ENCODE data around the gene TSC22D1. TPM values are rescaled to one million over a fixed set of nuclear protein-coding genes. Genes with fewer than 3 reads are reported as not detected.

Gene TSC22D1
- total RNA-seq, 1 experiment from 2014 or later, result 20.1 TPM

GRCh38 chr13:44493213-44493812 is 82.8 kb downstream of the TSC22D1 start:
- DNase-seq, result no peak
- H3K4me2 ChIP-seq (ENCODE audit: low read depth, low read length, poor library complexity, severe bottlenecking), result no peak overlapping the region
- no peaks in the 10 kb centered on the region for H3K79me2 ChIP-seq (ENCODE audit: low read length)
- no peaks in the 10 kb centered on the region for H3K4me1 ChIP-seq (ENCODE audit: low read length)
- no peaks in the 10 kb centered on the region for H3K36me3 ChIP-seq (ENCODE audit: insufficient read depth, low read length)
- H3K9me3 ChIP-seq (ENCODE audit: low read length), result no peaks in the 10 kb centered on the region
- H2AFZ ChIP-seq (ENCODE audit: low read length), result no peak overlapping the region
- H3K9ac ChIP-seq (ENCODE audit: low read length), result no peak overlapping the region
- H3K4me3 ChIP-seq (ENCODE audit: low read length), result no peak overlapping the region
- H4K20me1 ChIP-seq (ENCODE audit: insufficient read depth, low read depth, low read length), result no peaks in the 10 kb centered on the region
- 0 out of 2 replicates have a peak, but pooled peaks cover 2% of the 10 kb centered on the region for H3K27me3 ChIP-seq (ENCODE audit: low read length)
- no peaks in the 10 kb centered on the region for H3K9me2 ChIP-seq (replicated peaks; ENCODE audit: insufficient read depth, low read length)
- H3K27ac ChIP-seq (ENCODE audit: low read length), result no peak overlapping the region

GRCh38 chr13:44489751-44490150 is 86.4 kb downstream of the TSC22D1 start:
- Histone ChIP-seq H4K20me1 (ENCODE audit: insufficient read depth, low read depth, low read length) (no peaks in the 10 kb centered on the region), H3K36me3 (ENCODE audit: insufficient read depth, low read length) (no peaks in the 10 kb centered on the region), H2AFZ (ENCODE audit: low read length) (no peak overlapping the region), H3K9ac (ENCODE audit: low read length) (no peak overlapping the region), H3K9me3 (ENCODE audit: low read length) (no peaks in the 10 kb centered on the region), H3K27ac (ENCODE audit: low read length) (no peak overlapping the region), H3K27me3 (ENCODE audit: low read length) (0 out of 2 replicates have a peak, but pooled peaks cover 2% of the 10 kb centered on the region), H3K9me2 (replicated peaks; ENCODE audit: insufficient read depth, low read length) (no peaks in the 10 kb centered on the region), H3K4me3 (ENCODE audit: low read length) (no peak overlapping the region), H3K4me1 (ENCODE audit: low read length) (no peaks in the 10 kb centered on the region), H3K79me2 (ENCODE audit: low read length) (no peaks in the 10 kb centered on the region), H3K4me2 (ENCODE audit: low read depth, low read length, poor library complexity, severe bottlenecking) (no peak overlapping the region)
- DNase-seq, result no peak

- no peak for DNase-seq
- H4K20me1 ChIP-seq (ENCODE audit: insufficient read depth, low read depth, low read length), result no peaks in the 10 kb centered on the region
Measured at GRCh38 chr13:44487989-44488388, 88.1 kb downstream of the TSC22D1 start.

DNA sequence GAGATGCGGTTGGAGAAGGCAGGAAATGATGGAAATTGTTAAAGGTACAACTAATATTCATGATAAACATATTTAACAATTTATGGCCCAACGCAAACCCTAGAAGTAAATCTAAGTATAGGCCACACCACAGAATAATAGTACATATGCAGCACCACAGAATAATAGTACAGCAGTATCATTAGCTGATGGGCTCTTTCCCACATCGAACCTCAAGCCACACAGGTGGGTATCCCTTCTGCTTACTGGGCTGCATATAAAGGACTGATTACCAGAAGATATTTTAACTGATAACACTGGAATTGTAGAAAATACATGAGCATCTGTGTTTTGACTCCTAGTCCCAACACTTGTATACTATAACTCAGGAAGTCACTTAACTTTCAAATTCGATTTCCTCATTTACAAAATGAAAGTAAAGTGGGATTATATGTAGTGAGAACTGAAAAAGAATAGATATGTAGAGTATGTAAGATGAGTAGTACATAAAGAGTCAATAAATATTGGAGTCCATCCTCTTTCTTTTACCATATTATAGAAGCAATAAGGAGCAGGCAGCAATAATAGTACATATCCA is 91.5 kb downstream of the TSC22D1 start:
- Histone ChIP-seq H3K27ac (ENCODE audit: low read length) (no peak overlapping the region), H3K4me3 (ENCODE audit: low read length) (no peak overlapping the region), H3K9ac (ENCODE audit: low read length) (no peak overlapping the region), H3K36me3 (ENCODE audit: insufficient read depth, low read length) (no peaks in the 10 kb centered on the region), H3K79me2 (ENCODE audit: low read length) (no peaks in the 10 kb centered on the region), H4K20me1 (ENCODE audit: insufficient read depth, low read depth, low read length) (no peaks in the 10 kb centered on the region), H2AFZ (ENCODE audit: low read length) (no peak overlapping the region), H3K9me2 (replicated peaks; ENCODE audit: insufficient read depth, low read length) (no peaks in the 10 kb centered on the region), H3K4me1 (ENCODE audit: low read length) (no peaks in the 10 kb centered on the region), H3K9me3 (ENCODE audit: low read length) (no peaks in the 10 kb centered on the region), H3K27me3 (ENCODE audit: low read length) (0 out of 2 replicates have a peak, but pooled peaks cover under 1% of the 10 kb centered on the region), H3K4me2 (ENCODE audit: low read depth, low read length, poor library complexity, severe bottlenecking) (no peak overlapping the region)
- DNase-seq, result no peak

More at GRCh38 chr13:44487989-44488388, 88.1 kb downstream of the TSC22D1 start:
- no peaks in the 10 kb centered on the region for H3K9me3 ChIP-seq (ENCODE audit: low read length)
- no peak overlapping the region for H3K4me3 ChIP-seq (ENCODE audit: low read length)
- no peak overlapping the region for H3K4me2 ChIP-seq (ENCODE audit: low read depth, low read length, poor library complexity, severe bottlenecking)
- H3K9me2 ChIP-seq (replicated peaks; ENCODE audit: insufficient read depth, low read length), result no peaks in the 10 kb centered on the region
- no peaks in the 10 kb centered on the region for H3K4me1 ChIP-seq (ENCODE audit: low read length)
- H3K27ac ChIP-seq (ENCODE audit: low read length), result no peak overlapping the region
- H2AFZ ChIP-seq (ENCODE audit: low read length), result no peak overlapping the region
- H3K9ac ChIP-seq (ENCODE audit: low read length), result no peak overlapping the region
- H3K79me2 ChIP-seq (ENCODE audit: low read length), result no peaks in the 10 kb centered on the region
- no peaks in the 10 kb centered on the region for H3K36me3 ChIP-seq (ENCODE audit: insufficient read depth, low read length)
- 0 out of 2 replicates have a peak, but pooled peaks cover 2% of the 10 kb centered on the region for H3K27me3 ChIP-seq (ENCODE audit: low read length)

- Histone ChIP-seq H3K9ac (ENCODE audit: low read length) (no peak overlapping the region), H3K4me3 (ENCODE audit: low read length) (no peak overlapping the region), H3K9me2 (replicated peaks; ENCODE audit: insufficient read depth, low read length) (no peaks in the 10 kb centered on the region), H3K27ac (ENCODE audit: low read length) (no peak overlapping the region), H3K36me3 (ENCODE audit: insufficient read depth, low read length) (no peaks in the 10 kb centered on the region), H3K27me3 (ENCODE audit: low read length) (no peaks in the 10 kb centered on the region), H3K9me3 (ENCODE audit: low read length) (no peaks in the 10 kb centered on the region), H4K20me1 (ENCODE audit: insufficient read depth, low read depth, low read length) (no peaks in the 10 kb centered on the region), H3K4me2 (ENCODE audit: low read depth, low read length, poor library complexity, severe bottlenecking) (no peak overlapping the region), H3K79me2 (ENCODE audit: low read length) (no peaks in the 10 kb centered on the region), H3K4me1 (ENCODE audit: low read length) (no peaks in the 10 kb centered on the region), H2AFZ (ENCODE audit: low read length) (no peak overlapping the region)
- DNase-seq, result no peak
Measured at GRCh38 chr13:44474122-44474910, 101.8 kb downstream of the TSC22D1 start.

GRCh38 chr13:44471686-44472085 is 104.4 kb downstream of the TSC22D1 start:
- Histone ChIP-seq H4K20me1 (ENCODE audit: insufficient read depth, low read depth, low read length) (no peaks in the 10 kb centered on the region), H3K9ac (ENCODE audit: low read length) (no peak overlapping the region), H2AFZ (ENCODE audit: low read length) (no peak overlapping the region), H3K4me3 (ENCODE audit: low read length) (no peak overlapping the region), H3K4me1 (ENCODE audit: low read length) (no peaks in the 10 kb centered on the region), H3K27ac (ENCODE audit: low read length) (no peak overlapping the region), H3K79me2 (ENCODE audit: low read length) (no peaks in the 10 kb centered on the region), H3K4me2 (ENCODE audit: low read depth, low read length, poor library complexity, severe bottlenecking) (no peak overlapping the region), H3K9me2 (replicated peaks; ENCODE audit: insufficient read depth, low read length) (no peaks in the 10 kb centered on the region), H3K27me3 (ENCODE audit: low read length) (no peaks in the 10 kb centered on the region), H3K9me3 (ENCODE audit: low read length) (no peaks in the 10 kb centered on the region), H3K36me3 (ENCODE audit: insufficient read depth, low read length) (no peaks in the 10 kb centered on the region)
- no peak for DNase-seq

- Histone ChIP-seq H3K9ac (ENCODE audit: low read length) (no peak overlapping the region), H3K4me1 (ENCODE audit: low read length) (no peaks in the 10 kb centered on the region), H2AFZ (ENCODE audit: low read length) (no peak overlapping the region), H3K4me2 (ENCODE audit: low read depth, low read length, poor library complexity, severe bottlenecking) (no peak overlapping the region), H3K36me3 (ENCODE audit: insufficient read depth, low read length) (no peaks in the 10 kb centered on the region), H3K27ac (ENCODE audit: low read length) (no peak overlapping the region), H3K79me2 (ENCODE audit: low read length) (no peaks in the 10 kb centered on the region), H4K20me1 (ENCODE audit: insufficient read depth, low read depth, low read length) (0 out of 2 replicates have a peak, but pooled peaks cover 5% of the 10 kb centered on the region), H3K9me2 (replicated peaks; ENCODE audit: insufficient read depth, low read length) (no peaks in the 10 kb centered on the region), H3K27me3 (ENCODE audit: low read length) (no peaks in the 10 kb centered on the region), H3K9me3 (ENCODE audit: low read length) (no peaks in the 10 kb centered on the region), H3K4me3 (ENCODE audit: low read length) (no peak overlapping the region)
- peak; percentile 72 for DNase-seq
Measured at GRCh38 chr13:44470638-44471562, 105.2 kb downstream of the TSC22D1 start.
